ENCODE results near the gene CCDC154. TPM values are rescaled to one million over a fixed set of nuclear protein-coding genes. Genes with fewer than 3 reads are reported as not detected.

Gene CCDC154
- polyA plus RNA-seq, 1 donor (not counting 4 experiments of a cell fraction or from before 2014, with no cell fraction given) = 0.46 TPM

- TF ChIP-seq EZH2 (IDR thresholded peaks at IDR 0.05; ENCODE audit: low read length) (no peak), CTCF (optimal IDR thresholded peaks at IDR 0.05 in 1 of 3, IDR thresholded peaks at IDR 0.05 in 1 of 3, conservative IDR thresholded peaks at IDR 0.05 in 1 of 3; ENCODE audit: extremely low read depth in 1 of 3, insufficient read depth in 2 of 3, low read length in 3 of 3) (no peak)
- no peak overlapping the region for H3K4me3 ChIP-seq (ENCODE audit: control insufficient read depth in 2 of 3, extremely low read depth in 1 of 3, insufficient read depth in 2 of 3, low read depth in 1 of 3, low read length in 3 of 3)
- H4K20me1 ChIP-seq (ENCODE audit: control insufficient read depth, extremely low read depth, insufficient read depth, low read length) = no peaks in the 10 kb centered on the region
- no peaks in the 10 kb centered on the region for H3K9me1 ChIP-seq (ENCODE audit: control insufficient read depth, extremely low read depth, insufficient read depth, low read length)
- DNase-seq (ENCODE audit: low read depth, low spot score) = no peak
- no peak overlapping the region for H3K9ac ChIP-seq (ENCODE audit: control insufficient read depth, extremely low read depth, insufficient read depth, low read length)
- H3K79me2 ChIP-seq (ENCODE audit: control insufficient read depth, insufficient read depth, low read length) = no peaks in the 10 kb centered on the region
- H3K27ac ChIP-seq (ENCODE audit: control insufficient read depth, insufficient read depth, low read length) = no peak overlapping the region
- no peak for FAIRE-seq
- H3K27me3 ChIP-seq (ENCODE audit: control insufficient read depth, extremely low read depth, insufficient read depth, low read length) = no peaks in the 10 kb centered on the region
- dilution Hi-C loops (cut with MboI; ENCODE audit: extremely low pct_ligation_motif_present, low sequenced_read_pairs) = no loop called here
- no peak overlapping the region for H3K4me2 ChIP-seq (ENCODE audit: control insufficient read depth, extremely low read depth, insufficient read depth, low read depth, low read length)
- no peaks in the 10 kb centered on the region for H3K9me3 ChIP-seq (ENCODE audit: control insufficient read depth, low read depth, low read length)
- no peak overlapping the region for H2AFZ ChIP-seq (ENCODE audit: control insufficient read depth, low read length)
- no peaks in the 10 kb centered on the region for H3K4me1 ChIP-seq (ENCODE audit: control insufficient read depth, extremely low read depth, insufficient read depth, low read length)
- H3K36me3 ChIP-seq (ENCODE audit: control insufficient read depth in 2 of 2, extremely low read depth in 1 of 2, insufficient read depth in 2 of 2, low read length in 2 of 2) = peaks cover 0 to 11% of the 10 kb centered on the region in 2 experiments
These were observed 868 bp downstream of the CCDC154 start for GRCh38 chr16:1443403-1443973.

DNA sequence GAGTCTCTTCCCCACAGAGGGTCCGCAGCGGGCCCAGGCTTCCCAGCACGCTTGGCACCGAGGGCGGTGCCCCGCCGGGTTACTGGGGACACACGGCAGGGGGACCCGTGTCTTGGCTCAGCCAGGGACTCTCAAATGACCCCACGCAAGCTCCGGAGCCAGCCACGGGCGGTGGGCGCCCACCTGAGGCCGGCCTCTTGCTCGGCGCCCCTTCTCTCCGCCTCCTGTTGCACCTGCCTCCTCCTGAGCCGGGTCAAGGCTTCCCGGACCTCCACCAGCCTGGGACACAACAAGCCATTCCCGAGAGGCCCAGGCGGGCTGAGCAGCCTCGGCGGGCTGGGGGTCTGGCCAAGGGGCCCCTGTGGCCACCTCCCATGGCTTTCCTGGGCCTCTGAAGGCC is 1.7 kb downstream of the CCDC154 start:
- dilution Hi-C loops (cut with MboI; ENCODE audit: extremely low pct_ligation_motif_present, low sequenced_read_pairs) = no loop called here
- FAIRE-seq = no peak
- H3K4me1 ChIP-seq (ENCODE audit: control insufficient read depth, extremely low read depth, insufficient read depth, low read length) = no peaks in the 10 kb centered on the region
- no peaks in the 10 kb centered on the region for H4K20me1 ChIP-seq (ENCODE audit: control insufficient read depth, extremely low read depth, insufficient read depth, low read length)
- no peaks in the 10 kb centered on the region for H3K27me3 ChIP-seq (ENCODE audit: control insufficient read depth, extremely low read depth, insufficient read depth, low read length)
- peaks cover 0 to 9% of the 10 kb centered on the region in 2 experiments for H3K36me3 ChIP-seq (ENCODE audit: control insufficient read depth in 2 of 2, extremely low read depth in 1 of 2, insufficient read depth in 2 of 2, low read length in 2 of 2)
- H3K9me3 ChIP-seq (ENCODE audit: control insufficient read depth, low read depth, low read length) = no peaks in the 10 kb centered on the region
- no peak overlapping the region for H3K4me3 ChIP-seq (ENCODE audit: control insufficient read depth in 2 of 3, extremely low read depth in 1 of 3, insufficient read depth in 2 of 3, low read depth in 1 of 3, low read length in 3 of 3)
- no peaks in the 10 kb centered on the region for H3K9me1 ChIP-seq (ENCODE audit: control insufficient read depth, extremely low read depth, insufficient read depth, low read length)
- H3K79me2 ChIP-seq (ENCODE audit: control insufficient read depth, insufficient read depth, low read length) = no peaks in the 10 kb centered on the region
- H3K4me2 ChIP-seq (ENCODE audit: control insufficient read depth, extremely low read depth, insufficient read depth, low read depth, low read length) = no peak overlapping the region
- no peak for DNase-seq (ENCODE audit: low read depth, low spot score)
- no peak overlapping the region for H3K9ac ChIP-seq (ENCODE audit: control insufficient read depth, extremely low read depth, insufficient read depth, low read length)
- no peak overlapping the region for H2AFZ ChIP-seq (ENCODE audit: control insufficient read depth, low read length)
- H3K27ac ChIP-seq (ENCODE audit: control insufficient read depth, insufficient read depth, low read length) = no peak overlapping the region
- TF ChIP-seq CTCF (optimal IDR thresholded peaks at IDR 0.05 in 1 of 3, IDR thresholded peaks at IDR 0.05 in 1 of 3, conservative IDR thresholded peaks at IDR 0.05 in 1 of 3; ENCODE audit: extremely low read depth in 1 of 3, insufficient read depth in 2 of 3, low read length in 3 of 3) (no peak), EZH2 (IDR thresholded peaks at IDR 0.05; ENCODE audit: low read length) (no peak)
